Activated CD8-positive, alpha-beta T cell treated with anti-CD3 and anti-CD28 coated beads for 36 hours (primary cell): ENCODE measurements around the gene EMC7. TPM values are rescaled to one million over a fixed set of nuclear protein-coding genes. Genes with fewer than 3 reads are reported as not detected.
A peak's percentile ranks its signal among the peaks of the same experiment; 100 is the strongest.

Experiments
- ATAC-seq: fragments of 200-7000 bp; cut with Tn5 transposase; one replicate; pipeline ENCODE4 v1.10.0; 2021; ENCODE audit warnings: mild to moderate bottlenecking, moderate library complexity
- CTCF ChIA-PET: fragments of 350-600 bp; sonication (Branson Sonifier 250); formaldehyde crosslinking; loops from one replicate; lab custom pipeline; 2021; ENCODE audit warnings: antibody characterized with exemption; lab: Charles Lee
- POLR2A ChIA-PET: fragments of 350-600 bp; sonication (Branson Sonifier 250); formaldehyde crosslinking; loops from one replicate; lab custom pipeline; 2021; ENCODE audit warnings: antibody characterized with exemption; lab: Charles Lee
- DNase-seq: peaks from one replicate; pipeline ENCODE4 v3.0.0-alpha.2; 2020
- H3K27ac Mint-ChIP-seq: one replicate; pipeline ENCODE4 v1.8.0; 2021; ENCODE audit warnings: mild to moderate bottlenecking, mixed read lengths
- H3K27me3 Mint-ChIP-seq: one replicate; pipeline ENCODE4 v1.8.0; 2021; ENCODE audit warnings: mixed read lengths
- H3K36me3 Mint-ChIP-seq: one replicate; pipeline ENCODE4 v1.8.0; 2021; ENCODE audit warnings: low read depth, mixed read lengths
- H3K4me1 Mint-ChIP-seq: one replicate; pipeline ENCODE4 v1.8.0; 2021; ENCODE audit warnings: low read depth, mixed read lengths
- H3K4me3 Mint-ChIP-seq: one replicate; pipeline ENCODE4 v1.8.0; 2021; ENCODE audit warnings: mild to moderate bottlenecking, moderate library complexity, mixed read lengths
- H3K9me3 Mint-ChIP-seq: one replicate; pipeline ENCODE4 v1.8.0; 2021; ENCODE audit warnings: mixed read lengths
- intact Hi-C: fragments of 100-400 bp; cut with micrococcal nuclease; formaldehyde crosslinking; loops from one replicate; pipeline ENCODE4 v1.10.0; 2022
- total RNA-seq, 2 experiments: library from RNA; stranded (reverse); gene quantifications; one replicate each; pipeline ENCODE4 v1.2.3, GENCODE V29; 2021
- TF ChIP-seq, protein P1 (sequence below): fragments of 200-600 bp; IDR thresholded peaks from one replicate; pipeline ENCODE4 v1.8.0; 2022; ENCODE audit warnings: antibody characterized with exemption, mild to moderate bottlenecking

Gene EMC7
- total RNA-seq, 2 experiments from 2014 or later, result 45.0 to 49.9 TPM

- ATAC-seq (no peak), DNase-seq (peak; percentile 15)
- H3K4me3 Mint-ChIP-seq, result no peak overlapping the region
- intact Hi-C loops, result loop anchor here (1.0 kb wide), 1 partner anchor 100 kb away; the partner anchor contains the start of gene KATNBL1
- H3K9me3 Mint-ChIP-seq, result peaks cover 1% of the 10 kb centered on the region
- no peaks in the 10 kb centered on the region for H3K4me1 Mint-ChIP-seq
- POLR2A ChIA-PET, result no interaction called here
- no peak overlapping the region for H3K27ac Mint-ChIP-seq
- peaks cover 6% of the 10 kb centered on the region for H3K36me3 Mint-ChIP-seq
- TF ChIP-seq, protein P1, sequence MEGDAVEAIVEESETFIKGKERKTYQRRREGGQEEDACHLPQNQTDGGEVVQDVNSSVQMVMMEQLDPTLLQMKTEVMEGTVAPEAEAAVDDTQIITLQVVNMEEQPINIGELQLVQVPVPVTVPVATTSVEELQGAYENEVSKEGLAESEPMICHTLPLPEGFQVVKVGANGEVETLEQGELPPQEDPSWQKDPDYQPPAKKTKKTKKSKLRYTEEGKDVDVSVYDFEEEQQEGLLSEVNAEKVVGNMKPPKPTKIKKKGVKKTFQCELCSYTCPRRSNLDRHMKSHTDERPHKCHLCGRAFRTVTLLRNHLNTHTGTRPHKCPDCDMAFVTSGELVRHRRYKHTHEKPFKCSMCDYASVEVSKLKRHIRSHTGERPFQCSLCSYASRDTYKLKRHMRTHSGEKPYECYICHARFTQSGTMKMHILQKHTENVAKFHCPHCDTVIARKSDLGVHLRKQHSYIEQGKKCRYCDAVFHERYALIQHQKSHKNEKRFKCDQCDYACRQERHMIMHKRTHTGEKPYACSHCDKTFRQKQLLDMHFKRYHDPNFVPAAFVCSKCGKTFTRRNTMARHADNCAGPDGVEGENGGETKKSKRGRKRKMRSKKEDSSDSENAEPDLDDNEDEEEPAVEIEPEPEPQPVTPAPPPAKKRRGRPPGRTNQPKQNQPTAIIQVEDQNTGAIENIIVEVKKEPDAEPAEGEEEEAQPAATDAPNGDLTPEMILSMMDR, result peak; percentile 71
- CTCF ChIA-PET, result interaction anchor here (0.6 to 8.5 kb wide), 28 partner anchors 9 to 501 kb away, joined by 3 to 69 read pairs (median 4); partner anchors contain the start of genes KATNBL1 and LPCAT4
- no peaks in the 10 kb centered on the region for H3K27me3 Mint-ChIP-seq
Observed at GRCh38 chr15:34109797-34110663, 8.4 kb upstream of the EMC7 start.

DNA sequence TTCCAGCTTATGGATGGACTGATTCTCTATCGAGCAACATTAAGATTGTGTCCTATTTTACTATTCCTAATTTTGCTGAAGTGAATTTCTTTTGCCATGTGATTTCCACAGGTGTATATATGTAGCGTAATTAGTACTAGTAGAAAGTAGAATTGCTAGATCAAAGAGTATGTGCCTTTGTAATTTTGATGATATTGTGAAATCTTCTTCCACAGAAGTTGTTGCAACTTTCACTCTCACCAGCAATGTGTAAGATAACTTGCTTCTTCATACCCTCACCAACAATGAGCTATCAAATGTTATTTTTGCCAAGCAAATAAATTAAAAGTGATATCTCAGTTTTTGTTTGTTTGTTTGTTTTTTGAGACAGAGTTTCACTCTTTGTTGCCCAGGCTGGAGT is 5.7 kb upstream of the EMC7 start:
- DNase-seq, result no peak
- peaks cover 28% of the 10 kb centered on the region for H3K36me3 Mint-ChIP-seq
- no peak for ATAC-seq
- H3K9me3 Mint-ChIP-seq, result peaks cover 17% of the 10 kb centered on the region
- no peak overlapping the region for H3K27ac Mint-ChIP-seq
- peaks cover 6% of the 10 kb centered on the region for H3K4me1 Mint-ChIP-seq
- H3K4me3 Mint-ChIP-seq, result no peak overlapping the region
- POLR2A ChIA-PET, result no interaction called here
- intact Hi-C loops, result no loop called here
- TF ChIP-seq, protein P1, result no peak
- no peaks in the 10 kb centered on the region for H3K27me3 Mint-ChIP-seq
- CTCF ChIA-PET, result interaction anchor here (8.5 kb wide), 1 partner anchor 103 kb away, joined by 69 read pairs; the partner anchor contains the start of gene KATNBL1

- DNase-seq (no peak), ATAC-seq (no peak)
- ChIA-PET POLR2A (no interaction called here), CTCF (interaction anchor here (8.5 kb wide), 1 partner anchor 104 kb away, joined by 69 read pairs; the partner anchor contains the start of gene KATNBL1)
- Mint-ChIP-seq H3K36me3 (peaks cover 33% of the 10 kb centered on the region), H3K27me3 (no peaks in the 10 kb centered on the region), H3K9me3 (peaks cover 17% of the 10 kb centered on the region), H3K27ac (no peak overlapping the region), H3K4me3 (no peak overlapping the region), H3K4me1 (peaks cover 8% of the 10 kb centered on the region)
- intact Hi-C loops, result no loop called here
- TF ChIP-seq, protein P1, result no peak
Observed at GRCh38 chr15:34106423-34106822, 4.8 kb upstream of the EMC7 start.

- ChIA-PET POLR2A (interaction anchor here (0.6 to 2.1 kb wide), 9 partner anchors 13 to 852 kb away, joined by 3 to 9 read pairs (median 4); partner anchors contain the start of genes AVEN, EMC4, KATNBL1 and LPCAT4), CTCF (interaction anchor here (1.0 to 2.0 kb wide), 4 partner anchors 40 to 266 kb away, joined by 3 to 13 read pairs (median 3); partner anchors contain the start of gene KATNBL1)
- no peak for DNase-seq
- TF ChIP-seq, protein P1, result no peak
- Mint-ChIP-seq H3K4me3 (peak overlapping the region; percentile 100), H3K9me3 (peaks cover 17% of the 10 kb centered on the region), H3K4me1 (peaks cover 24% of the 10 kb centered on the region), H3K27me3 (no peaks in the 10 kb centered on the region), H3K27ac (peak overlapping the region; percentile 99), H3K36me3 (peaks cover 37% of the 10 kb centered on the region)
- no peak for ATAC-seq
- intact Hi-C loops, result loop anchor here (5.0 kb wide), 1 partner anchor 120 kb away; no protein-coding TSS in a partner anchor
Observed at GRCh38 chr15:34102175-34102925, 688 bp upstream of the EMC7 start.
